Stimulated activated CD8-positive, alpha-beta memory T cell treated with anti-CD3 and anti-CD28 coated beads, Interleukin-15, amount 100 ng/mL, for 1 hour (primary cell): ENCODE data around the gene EFCAB14.
"Not testable (repeated sequence)": the region's sequence is repeated elsewhere in the genome, so short reads cannot be mapped to it uniquely, and the experiment has no call there.

ENCODE experiments used
- DNase-seq: peaks from one replicate; pipeline ENCODE4 v3.0.0-alpha.2; 2020; ENCODE audit warnings: low read depth

The EFCAB14 gene, protein sequence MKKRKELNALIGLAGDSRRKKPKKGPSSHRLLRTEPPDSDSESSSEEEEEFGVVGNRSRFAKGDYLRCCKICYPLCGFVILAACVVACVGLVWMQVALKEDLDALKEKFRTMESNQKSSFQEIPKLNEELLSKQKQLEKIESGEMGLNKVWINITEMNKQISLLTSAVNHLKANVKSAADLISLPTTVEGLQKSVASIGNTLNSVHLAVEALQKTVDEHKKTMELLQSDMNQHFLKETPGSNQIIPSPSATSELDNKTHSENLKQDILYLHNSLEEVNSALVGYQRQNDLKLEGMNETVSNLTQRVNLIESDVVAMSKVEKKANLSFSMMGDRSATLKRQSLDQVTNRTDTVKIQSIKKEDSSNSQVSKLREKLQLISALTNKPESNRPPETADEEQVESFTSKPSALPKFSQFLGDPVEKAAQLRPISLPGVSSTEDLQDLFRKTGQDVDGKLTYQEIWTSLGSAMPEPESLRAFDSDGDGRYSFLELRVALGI

GRCh38 chr1:46718727-46719622 lies at the start of gene EFCAB14:
Gene EFCAB14, minus strand, starts transcription at chr1:46719114. Its CDS starts 1,027 bp downstream, at chr1:46718087.
- DNase-seq: peak; percentile 100

DNA sequence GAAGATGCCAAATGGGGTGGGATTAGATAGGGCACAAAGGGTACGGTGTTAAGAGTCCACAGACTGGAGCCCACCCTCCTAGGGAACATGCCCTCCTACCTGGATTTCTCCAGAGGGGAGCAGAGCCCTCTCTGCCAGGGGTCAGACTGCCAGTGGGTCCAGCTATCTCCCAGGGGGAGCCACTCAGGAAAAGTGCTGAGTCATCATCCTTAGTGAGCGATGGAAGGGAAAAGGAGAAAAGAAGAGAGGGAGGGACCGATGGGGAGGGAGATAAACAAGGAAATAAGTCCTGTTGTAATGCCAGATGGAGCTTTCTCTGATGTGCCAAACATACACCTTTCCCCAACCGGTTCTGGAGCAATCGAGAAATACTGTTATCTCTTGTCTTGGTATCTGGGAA lies 49.5 kb upstream of the EFCAB14 start:
- no peak for DNase-seq

- DNase-seq: no peak
These were observed 48.9 kb upstream of the EFCAB14 start for GRCh38 chr1:46767649-46768282.

DNA sequence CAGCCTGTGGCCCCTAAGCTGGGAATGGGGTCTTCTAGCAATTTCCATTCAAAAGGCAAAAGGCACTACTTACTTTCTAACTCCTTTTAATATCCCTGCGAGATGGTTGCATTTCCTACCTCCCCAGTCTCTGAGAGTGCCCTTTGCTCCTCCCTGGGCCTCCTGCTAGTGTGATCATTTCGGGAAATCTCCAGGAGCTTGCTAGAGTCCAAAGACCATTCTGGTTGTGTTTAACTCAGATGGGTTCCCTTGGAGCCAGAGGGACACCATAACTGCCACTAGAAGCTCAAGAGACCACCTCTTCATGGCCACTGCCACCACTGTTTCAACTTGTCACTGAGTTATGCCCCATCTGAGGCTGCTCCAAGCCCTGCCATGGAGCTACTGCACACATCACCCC lies 45.5 kb upstream of the EFCAB14 start:
- no peak for DNase-seq

DNA sequence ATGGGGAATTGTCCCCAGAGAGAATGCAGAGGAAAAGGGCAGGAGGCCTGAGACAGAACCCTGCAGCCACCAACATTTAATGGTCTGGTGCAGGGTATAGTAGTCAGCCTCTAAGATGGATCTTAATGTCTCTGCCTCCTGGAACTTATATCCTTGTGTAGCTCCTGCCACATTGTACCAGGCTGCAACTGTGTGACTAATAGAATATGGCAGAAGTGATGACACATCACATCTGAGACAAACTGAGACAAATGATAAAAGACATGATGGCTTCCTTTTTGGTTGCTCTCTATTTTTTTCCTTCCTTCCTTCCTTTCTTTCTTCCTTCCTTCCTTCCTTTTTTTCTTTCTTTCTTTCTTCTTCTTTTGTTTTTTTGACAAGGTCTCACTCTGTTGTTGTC lies 42.8 kb upstream of the EFCAB14 start:
- DNase-seq: no peak

DNA sequence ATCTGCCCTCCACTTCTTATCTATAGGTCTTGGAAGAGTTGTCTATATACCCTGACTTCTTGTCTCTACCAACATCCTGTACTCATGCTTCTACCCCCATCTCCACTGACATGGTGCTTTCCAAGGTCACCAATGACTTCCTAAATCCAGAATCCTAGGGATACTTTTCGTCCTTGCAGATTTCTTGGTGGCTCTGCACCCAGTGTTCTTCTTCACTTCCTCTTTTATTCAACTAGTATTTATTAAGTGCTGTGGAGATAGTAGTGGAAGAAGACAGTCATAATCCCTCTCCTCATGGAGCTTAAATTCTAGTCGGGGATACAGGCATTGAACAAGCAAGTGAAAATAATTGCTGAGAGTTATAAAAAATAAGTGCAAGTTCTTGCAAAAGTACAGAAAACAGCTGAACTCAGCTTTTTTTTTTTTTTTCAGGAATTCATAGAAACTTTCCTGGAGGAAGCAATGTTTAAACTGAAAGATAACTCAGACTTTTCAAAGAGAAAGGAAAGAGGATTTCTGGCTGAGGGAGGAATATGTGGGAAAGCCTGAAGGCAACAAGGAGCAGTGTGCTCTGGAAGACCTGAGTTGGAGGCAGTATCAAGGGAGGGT lies 41.7 kb upstream of the EFCAB14 start:
- DNase-seq: no peak

- no peak for DNase-seq
These were observed 39.1 kb upstream of the EFCAB14 start for GRCh38 chr1:46757956-46758528.

GRCh38 chr1:46757247-46757955 lies 38.5 kb upstream of the EFCAB14 start:
- no peak for DNase-seq

- DNase-seq: no peak
These were observed 36.2 kb upstream of the EFCAB14 start for GRCh38 chr1:46755121-46755520.

DNA sequence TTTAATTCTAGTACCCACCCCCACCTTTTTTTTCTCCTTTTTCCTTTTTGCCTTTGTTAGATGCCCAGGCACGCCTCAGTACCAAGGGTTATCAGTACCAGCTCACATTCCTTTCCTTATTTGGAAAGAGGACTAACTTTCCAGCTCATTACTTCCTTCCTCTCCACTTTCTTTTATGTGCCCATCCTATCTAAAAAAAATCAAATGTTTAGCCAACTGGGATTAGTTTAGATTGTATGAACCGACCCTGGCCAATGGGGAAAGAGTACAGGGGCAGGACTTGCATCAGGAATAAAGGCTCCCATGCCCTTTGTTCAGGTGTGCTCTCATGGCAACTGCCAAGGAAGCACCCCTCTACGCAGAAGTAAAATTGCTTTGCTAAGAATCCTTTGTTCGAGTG lies 35.8 kb upstream of the EFCAB14 start:
- not testable (repeated sequence) for DNase-seq

DNA sequence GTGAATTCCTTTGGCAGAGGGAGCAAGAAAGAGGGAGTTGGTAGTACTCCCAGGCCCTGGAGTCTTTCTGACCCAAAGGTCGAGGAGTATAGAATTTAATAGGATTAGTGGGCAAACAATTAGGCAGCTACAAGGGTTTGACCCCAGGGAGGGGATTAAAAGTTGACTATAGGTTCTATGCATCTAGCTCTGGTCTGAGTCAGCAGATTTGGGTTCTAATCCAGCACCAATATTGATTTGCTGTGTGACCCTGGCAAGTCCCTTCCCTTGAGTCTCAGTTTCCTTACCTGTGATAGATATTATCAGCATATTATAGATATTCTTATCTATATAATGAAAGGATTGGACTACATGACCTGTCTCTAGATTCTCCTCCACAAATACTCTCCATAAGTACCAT lies 35.1 kb upstream of the EFCAB14 start:
- DNase-seq: no peak

DNA sequence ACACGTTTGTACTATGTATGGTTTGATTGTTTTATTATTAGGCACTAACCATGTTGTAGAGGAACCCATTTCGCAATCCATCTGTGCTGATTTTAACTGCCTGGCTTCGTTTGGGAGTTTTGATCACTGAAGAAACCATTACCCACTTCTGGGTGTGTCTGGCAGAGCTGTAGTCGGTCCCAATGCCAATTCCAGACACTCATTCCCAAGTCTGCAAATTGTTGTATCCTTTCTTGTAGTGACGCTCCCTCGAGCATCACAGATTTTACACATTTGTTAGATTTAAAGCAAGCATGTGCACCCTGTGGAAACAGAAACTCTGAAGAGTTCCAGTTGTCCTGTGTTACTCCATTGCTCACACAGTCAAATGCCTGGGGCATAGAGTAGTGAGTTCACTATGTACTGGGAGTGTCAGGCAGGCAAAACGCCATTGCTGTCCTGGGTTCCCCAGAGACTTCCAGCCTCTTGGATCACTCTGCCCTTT lies 31.0 kb upstream of the EFCAB14 start:
- no peak for DNase-seq

DNA sequence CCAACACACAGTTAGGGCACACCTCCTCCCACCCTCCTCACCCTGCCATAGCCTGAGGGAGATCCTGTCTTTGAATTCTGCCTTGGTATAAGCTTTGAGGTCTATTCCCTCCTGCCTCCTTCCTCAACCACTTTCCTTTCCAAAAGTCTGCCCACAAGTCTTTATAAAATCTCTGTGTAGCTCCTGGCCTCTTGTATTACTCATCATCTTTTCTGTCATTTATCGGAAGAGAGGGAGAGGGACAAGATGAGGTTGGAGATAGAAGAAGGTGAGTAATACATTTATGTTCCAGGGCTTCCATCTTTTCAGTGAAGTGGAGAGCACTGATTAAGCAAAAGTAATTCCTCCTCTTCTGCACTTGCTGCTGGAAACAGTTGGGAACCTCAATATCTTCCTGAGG lies 30.5 kb upstream of the EFCAB14 start:
- no peak for DNase-seq

DNA sequence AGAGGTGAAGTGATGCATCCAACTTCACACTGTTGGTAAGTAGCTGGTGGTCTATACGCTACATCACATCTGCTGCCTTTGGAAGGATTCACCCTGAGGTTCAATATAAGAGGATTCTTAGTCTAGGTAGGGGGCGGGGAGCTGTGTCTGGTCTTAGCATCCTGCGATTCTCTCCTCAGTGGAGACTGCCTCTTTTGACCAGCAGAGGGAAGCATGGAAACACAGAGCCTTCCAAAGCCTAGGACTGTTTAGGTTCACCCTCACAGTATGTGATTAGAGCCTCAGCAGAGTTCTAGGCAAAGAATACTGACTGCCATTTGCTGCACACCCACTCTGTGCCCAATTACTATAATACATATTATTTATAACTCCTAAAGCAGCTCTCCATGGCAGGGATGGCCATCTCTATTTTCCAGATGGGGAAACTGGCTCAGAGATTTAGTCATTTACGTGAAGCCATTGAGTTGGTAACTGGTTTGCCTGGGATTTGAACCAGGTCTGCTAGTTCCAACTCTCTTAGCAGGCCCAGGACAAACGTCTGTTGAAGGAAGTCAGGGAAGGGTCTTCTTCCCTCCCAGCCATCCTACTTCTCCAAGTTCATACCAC lies 28.9 kb upstream of the EFCAB14 start:
- DNase-seq: no peak

GRCh38 chr1:46742069-46742468 lies 23.2 kb upstream of the EFCAB14 start:
- no peak for DNase-seq

DNA sequence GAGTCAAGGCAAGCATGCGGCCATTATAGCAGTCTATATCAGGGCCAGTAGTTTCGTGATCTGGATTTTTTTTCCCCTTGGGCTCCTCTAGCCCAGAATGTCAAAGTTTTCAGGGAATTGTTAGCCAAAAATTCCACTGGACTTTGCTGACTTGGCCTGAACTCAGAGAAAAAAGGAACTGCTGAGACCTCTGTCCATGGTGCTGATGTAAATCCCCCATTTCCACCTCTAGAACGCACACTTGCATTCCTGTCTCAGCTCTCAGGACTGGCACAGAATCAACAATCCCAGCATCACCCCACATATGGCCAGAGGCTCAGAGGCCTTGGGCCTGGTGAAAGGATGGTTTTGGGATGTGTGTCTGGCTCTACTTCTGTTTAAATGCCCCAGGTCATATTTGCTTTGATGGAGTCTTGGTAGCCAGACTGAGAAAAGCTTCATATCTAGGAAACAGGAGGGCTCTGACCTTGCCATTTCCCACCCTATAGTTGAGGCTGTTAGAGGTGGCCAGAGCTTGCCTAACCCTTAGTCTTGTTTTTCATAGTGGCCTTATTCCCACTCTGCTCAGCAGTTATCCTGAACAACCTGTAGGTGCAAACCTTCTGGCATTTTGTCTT lies 16.9 kb upstream of the EFCAB14 start:
- no peak for DNase-seq

- DNase-seq: not testable (repeated sequence)
These were observed 9.5 kb upstream of the EFCAB14 start for GRCh38 chr1:46728327-46728873.

GRCh38 chr1:46725736-46726108 lies 6.8 kb upstream of the EFCAB14 start:
- no peak for DNase-seq

- peak; percentile 45 for DNase-seq
These were observed 6.2 kb upstream of the EFCAB14 start for GRCh38 chr1:46724991-46725735.
